SJSA1 (cell line): Measurements from ENCODE around the gene PLA2G1B. TPM values are rescaled to one million over a fixed set of nuclear protein-coding genes. Genes with fewer than 3 reads are reported as not detected.
A peak's percentile ranks its signal among the peaks of the same experiment; 100 is the strongest.
"Not testable (repeated sequence)": the region's sequence is repeated elsewhere in the genome, so short reads cannot be mapped to it uniquely, and the experiment has no call there.

Experiments used
- DNase-seq, 2 experiments: peaks; one replicate each; pipeline ENCODE4 v3.0.0-alpha.2; 2015 to 2020; ENCODE audit warnings: low spot score in 2 of 2, low read depth in 1 of 2
- H3K27ac ChIP-seq: fragments of 250-450 bp; sonication (Bioruptor Pico); 2 replicates; pipeline ENCODE4 v1.5.1; 2020; ENCODE audit warnings: mild to moderate bottlenecking, moderate library complexity
- H3K27me3 ChIP-seq: fragments of 250-450 bp; sonication (Bioruptor Pico); replicated peaks from 2 replicates; pipeline ENCODE4 v1.5.1; 2020; ENCODE audit warnings: mild to moderate bottlenecking, moderate library complexity
- H3K36me3 ChIP-seq: fragments of 250-450 bp; sonication (Bioruptor Pico); 2 replicates; pipeline ENCODE4 v1.5.1; 2020; ENCODE audit warnings: mild to moderate bottlenecking
- H3K4me1 ChIP-seq: fragments of 250-450 bp; sonication (Bioruptor Pico); replicated peaks from 2 replicates; pipeline ENCODE4 v1.6.1; 2021; ENCODE audit warnings: mild to moderate bottlenecking
- H3K4me3 ChIP-seq: fragments of 250-450 bp; sonication (Bioruptor Pico); 2 replicates; pipeline ENCODE4 v1.5.1; 2020; ENCODE audit warnings: mild to moderate bottlenecking
- H3K9me3 ChIP-seq: fragments of 250-450 bp; sonication (Bioruptor Pico); replicated peaks from 2 replicates; pipeline ENCODE4 v1.5.1; 2020; ENCODE audit warnings: mild to moderate bottlenecking
- total RNA-seq: library from RNA; depleted of rRNA; stranded (reverse); fragments of >200 nt; shearing (Covaris generic); gene quantifications from 2 replicates; pipeline ENCODE4 v1.2.3, GENCODE V29; 2014

Gene PLA2G1B
- total RNA-seq, 1 experiment from 2014 or later: not detected

GRCh38 chr12:120350576-120351350 is 23.2 kb upstream of the PLA2G1B start:
- Histone ChIP-seq H3K27ac (no peak overlapping the region), H3K4me3 (no peak overlapping the region), H3K36me3 (no peaks in the 10 kb centered on the region), H3K9me3 (no peaks in the 10 kb centered on the region), H3K4me1 (no peaks in the 10 kb centered on the region; the same call in 1 of the 2 replicates), H3K27me3 (no peaks in the 10 kb centered on the region)
- DNase-seq: no peak

GRCh38 chr12:120347766-120348165 is 20.2 kb upstream of the PLA2G1B start:
- Histone ChIP-seq H3K36me3 (no peaks in the 10 kb centered on the region), H3K27ac (no peak overlapping the region), H3K9me3 (no peaks in the 10 kb centered on the region), H3K4me1 (no peaks in the 10 kb centered on the region; the same call in 1 of the 2 replicates), H3K27me3 (no peaks in the 10 kb centered on the region), H3K4me3 (no peak overlapping the region)
- no peak for DNase-seq

DNA sequence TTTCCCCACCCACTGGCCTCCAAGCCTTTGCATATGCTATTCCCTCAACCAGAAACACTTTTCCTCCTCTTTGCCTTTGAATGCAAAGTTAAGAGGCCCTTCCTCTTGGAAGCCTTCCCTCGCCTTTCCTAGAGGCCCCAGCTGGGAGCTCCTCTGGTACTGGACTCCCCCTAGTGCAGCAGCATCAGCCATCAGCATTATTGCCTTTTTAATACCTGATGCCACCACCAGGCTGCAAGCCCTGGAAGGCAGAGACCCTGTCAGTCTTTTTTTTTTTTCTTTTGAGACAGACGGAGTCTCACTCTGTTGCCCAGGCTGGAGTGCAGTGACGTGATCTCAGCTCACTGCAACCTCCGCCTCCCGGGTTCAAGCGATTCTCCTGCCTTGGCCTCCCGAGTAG is 19.1 kb upstream of the PLA2G1B start:
- Histone ChIP-seq H3K9me3 (no peaks in the 10 kb centered on the region), H3K4me1 (no peaks in the 10 kb centered on the region), H3K27ac (no peak overlapping the region), H3K27me3 (no peaks in the 10 kb centered on the region), H3K4me3 (no peak overlapping the region), H3K36me3 (no peaks in the 10 kb centered on the region)
- DNase-seq: no peak

GRCh38 chr12:120346031-120346430 is 18.5 kb upstream of the PLA2G1B start:
- Histone ChIP-seq H3K9me3 (no peaks in the 10 kb centered on the region), H3K27ac (no peak overlapping the region), H3K4me1 (no peaks in the 10 kb centered on the region), H3K27me3 (no peaks in the 10 kb centered on the region), H3K4me3 (no peak overlapping the region), H3K36me3 (no peaks in the 10 kb centered on the region)
- no peak for DNase-seq

- no peak overlapping the region for H3K27ac ChIP-seq
- no peak for DNase-seq
- no peaks in the 10 kb centered on the region for H3K36me3 ChIP-seq
- H3K9me3 ChIP-seq: no peaks in the 10 kb centered on the region
- H3K4me1 ChIP-seq: no peaks in the 10 kb centered on the region
- no peak overlapping the region for H3K4me3 ChIP-seq
- H3K27me3 ChIP-seq: no peaks in the 10 kb centered on the region
Observed at GRCh38 chr12:120343692-120344091, 16.1 kb upstream of the PLA2G1B start.

GRCh38 chr12:120343039-120343537 is 15.5 kb upstream of the PLA2G1B start:
- Histone ChIP-seq H3K27ac (no peak overlapping the region), H3K4me3 (no peak overlapping the region), H3K4me1 (no peaks in the 10 kb centered on the region), H3K36me3 (no peaks in the 10 kb centered on the region), H3K27me3 (no peaks in the 10 kb centered on the region), H3K9me3 (no peaks in the 10 kb centered on the region)
- DNase-seq: no peak

DNA sequence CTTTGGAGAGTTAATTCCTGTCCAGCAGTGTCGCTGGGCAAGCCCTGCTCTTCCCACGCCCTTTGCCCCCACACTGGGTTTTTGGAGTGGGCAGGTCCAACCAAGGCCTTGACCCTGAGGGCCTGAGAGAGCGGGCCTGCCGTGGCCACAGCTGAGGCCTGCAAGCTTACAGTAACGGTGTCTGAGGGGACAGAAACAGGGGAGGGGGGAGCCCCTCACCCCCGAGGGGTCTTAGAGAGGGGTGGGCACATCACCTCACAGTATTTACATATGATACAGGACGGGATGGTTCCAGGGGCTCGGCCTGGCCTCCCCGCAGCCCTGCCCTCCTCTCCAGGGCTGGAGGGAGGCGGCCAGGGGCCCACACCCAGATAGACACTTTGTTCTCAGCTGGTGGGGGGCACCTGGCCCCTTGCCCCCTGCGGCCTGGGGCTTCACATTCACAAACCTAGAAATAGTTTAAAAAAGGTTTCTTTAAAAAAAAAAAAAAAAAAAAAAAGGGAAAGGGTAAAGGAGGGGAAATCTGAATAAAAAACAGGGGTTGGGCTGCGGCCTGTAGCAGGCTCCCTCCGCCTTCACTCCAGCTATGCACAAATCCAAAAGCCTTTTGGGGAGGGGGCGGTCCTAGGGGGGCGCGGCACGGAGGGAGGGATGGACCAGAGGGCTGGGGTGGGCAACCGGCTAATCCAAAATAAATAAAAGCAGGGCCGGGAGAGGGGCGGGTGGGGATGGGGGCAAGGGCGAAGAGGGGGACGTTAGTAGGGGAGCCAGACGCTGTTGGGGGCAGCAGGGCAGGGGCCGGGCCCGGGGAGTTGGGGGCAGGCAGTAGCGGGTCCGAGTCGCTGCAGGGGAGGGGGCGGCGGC is 14.8 kb upstream of the PLA2G1B start:
- Histone ChIP-seq H3K36me3 (no peaks in the 10 kb centered on the region), H3K9me3 (peaks cover 4% of the 10 kb centered on the region; the same call in 1 of the 2 replicates), H3K27ac (no peak overlapping the region), H3K27me3 (no peaks in the 10 kb centered on the region), H3K4me1 (no peaks in the 10 kb centered on the region), H3K4me3 (no peak overlapping the region)
- no peak for DNase-seq

DNA sequence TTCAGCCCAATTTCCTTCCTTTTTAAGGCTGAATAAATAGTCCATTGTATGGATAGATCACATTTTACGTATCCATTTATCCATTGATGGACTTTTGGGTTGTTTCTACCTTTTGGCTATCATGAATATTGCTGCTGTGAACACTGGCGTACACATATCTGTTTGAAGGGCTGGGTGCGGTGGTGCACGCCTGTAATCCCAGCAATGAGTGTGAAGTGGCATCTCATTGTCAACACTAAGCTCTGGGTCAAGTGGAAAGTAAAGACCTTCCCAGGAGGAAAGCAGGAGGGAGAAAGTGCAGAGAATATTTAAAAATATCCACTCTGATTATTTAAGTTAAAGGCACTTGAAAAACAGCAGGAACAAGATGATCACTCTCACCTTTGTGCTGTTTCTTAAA is 11.7 kb upstream of the PLA2G1B start:
- no peaks in the 10 kb centered on the region for H3K36me3 ChIP-seq
- no peaks in the 10 kb centered on the region for H3K4me1 ChIP-seq
- no peaks in the 10 kb centered on the region for H3K27me3 ChIP-seq
- H3K4me3 ChIP-seq: no peak overlapping the region
- peaks cover 13% of the 10 kb centered on the region; the same call in 1 of the 2 replicates for H3K9me3 ChIP-seq
- no peak overlapping the region for H3K27ac ChIP-seq
- DNase-seq: no peak

GRCh38 chr12:120337730-120338129 is 10.2 kb upstream of the PLA2G1B start:
- no peaks in the 10 kb centered on the region for H3K4me1 ChIP-seq
- H3K4me3 ChIP-seq: no peak overlapping the region
- no peak overlapping the region for H3K27ac ChIP-seq
- H3K36me3 ChIP-seq: no peaks in the 10 kb centered on the region
- H3K27me3 ChIP-seq: no peaks in the 10 kb centered on the region
- no peak for DNase-seq
- peaks cover 13% of the 10 kb centered on the region; the same call in 1 of the 2 replicates for H3K9me3 ChIP-seq

DNA sequence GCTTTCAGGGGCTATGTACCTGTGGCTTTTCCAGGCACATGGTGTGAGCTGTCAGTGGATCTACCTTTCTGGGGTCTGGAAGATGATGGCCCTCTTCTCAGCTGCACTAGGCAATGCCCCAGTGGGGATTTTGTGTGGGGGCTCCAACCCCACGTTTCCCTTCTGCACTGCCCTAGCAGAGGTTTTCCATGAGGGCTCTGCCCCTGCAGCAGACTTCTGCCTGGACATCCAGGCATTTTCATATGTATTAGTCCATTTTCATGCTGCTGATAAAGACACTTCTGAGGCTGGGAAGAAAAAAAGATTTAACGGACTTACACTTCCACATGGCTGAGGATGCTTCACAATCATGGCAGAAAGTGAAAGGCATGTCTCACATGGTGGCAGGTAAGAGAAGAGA is 8.8 kb upstream of the PLA2G1B start:
- peaks cover 13% of the 10 kb centered on the region; the same call in 1 of the 2 replicates for H3K9me3 ChIP-seq
- not testable (repeated sequence) for H3K27me3 ChIP-seq

GRCh38 chr12:120335447-120335846 is 7.9 kb upstream of the PLA2G1B start:
- H3K9me3 ChIP-seq: peaks cover 13% of the 10 kb centered on the region; the same call in 1 of the 2 replicates
- DNase-seq: peak; percentile 11 to 56
- not testable (repeated sequence) for H3K36me3 ChIP-seq, H3K4me3 ChIP-seq, H3K27ac ChIP-seq, H3K4me1 ChIP-seq, H3K27me3 ChIP-seq

More for the DNA sequence above, 8.8 kb upstream of the PLA2G1B start:
- not testable (repeated sequence) for H3K36me3 ChIP-seq, H3K4me1 ChIP-seq, H3K27ac ChIP-seq, H3K4me3 ChIP-seq, DNase-seq

- H3K27ac ChIP-seq: no peak overlapping the region
- H3K9me3 ChIP-seq: peaks cover 10% of the 10 kb centered on the region; the same call in 1 of the 2 replicates
- DNase-seq: no peak
- no peaks in the 10 kb centered on the region for H3K27me3 ChIP-seq
- no peaks in the 10 kb centered on the region for H3K4me1 ChIP-seq
- H3K4me3 ChIP-seq: no peak overlapping the region
- H3K36me3 ChIP-seq: no peaks in the 10 kb centered on the region
Observed at GRCh38 chr12:120332523-120332922, 4.9 kb upstream of the PLA2G1B start.

DNA sequence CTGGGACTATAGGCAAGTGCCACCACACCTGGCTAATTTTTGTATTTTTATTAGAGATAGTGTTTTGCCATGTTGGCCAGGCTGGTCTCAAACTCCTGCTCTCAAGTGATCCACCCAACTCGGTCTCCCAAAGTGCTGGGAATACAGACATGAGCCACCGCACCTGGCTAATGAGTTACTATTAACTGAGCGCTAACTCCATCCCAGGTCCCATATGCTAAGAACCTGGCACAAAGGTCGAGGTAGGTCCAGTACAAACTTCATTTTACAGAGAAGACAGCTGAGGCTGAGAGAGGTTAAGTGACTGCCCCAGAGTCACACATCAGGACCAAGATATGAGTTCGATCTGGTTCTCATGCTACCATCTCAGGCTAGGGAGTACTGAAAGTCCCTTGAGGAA is 4.5 kb upstream of the PLA2G1B start:
- DNase-seq: no peak
- Histone ChIP-seq H3K4me1 (no peaks in the 10 kb centered on the region), H3K4me3 (no peak overlapping the region), H3K9me3 (0 out of 2 replicates have a peak, but pooled peaks cover 9% of the 10 kb centered on the region), H3K27me3 (no peaks in the 10 kb centered on the region), H3K36me3 (no peaks in the 10 kb centered on the region), H3K27ac (no peak overlapping the region)

DNA sequence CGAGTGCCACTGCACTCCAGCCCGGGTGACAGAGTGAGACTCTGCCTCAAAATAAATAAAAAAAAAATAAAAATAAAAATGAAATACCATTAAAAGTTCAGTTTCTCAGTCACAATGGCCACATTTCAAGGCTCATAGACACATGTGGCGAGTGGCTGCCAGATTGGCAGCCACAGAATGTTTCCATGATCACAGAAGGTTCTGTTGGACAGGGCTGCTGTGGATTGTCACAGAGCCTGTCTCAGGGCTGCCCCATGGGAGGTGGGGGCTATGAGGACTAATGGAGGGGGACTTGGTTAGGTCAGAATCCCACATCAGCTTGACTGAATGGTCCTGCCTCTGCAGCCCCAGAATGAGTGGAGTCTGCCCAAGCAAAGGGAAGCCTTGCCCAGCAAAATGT is 3.8 kb upstream of the PLA2G1B start:
- H3K36me3 ChIP-seq: no peaks in the 10 kb centered on the region
- no peak overlapping the region for H3K27ac ChIP-seq
- no peak overlapping the region for H3K4me3 ChIP-seq
- H3K9me3 ChIP-seq: 0 out of 2 replicates have a peak, but pooled peaks cover 3% of the 10 kb centered on the region
- no peaks in the 10 kb centered on the region for H3K4me1 ChIP-seq
- DNase-seq: no peak
- H3K27me3 ChIP-seq: no peaks in the 10 kb centered on the region
